Parathyroid adenoma (tissue), 2 donors: Measurements from ENCODE around the gene C10orf90.

Source experiments
- H2AFZ ChIP-seq: fragments of 300-600 bp; sonication (generic); one replicate; pipeline ENCODE4 v1.7.0; 2017; ENCODE audit warnings: antibody characterized with exemption, mild to moderate bottlenecking
- H3K27ac ChIP-seq: fragments of 300-600 bp; sonication (generic); one replicate; pipeline ENCODE4 v1.7.0; 2017
- H3K27me3 ChIP-seq: fragments of 300-600 bp; sonication (generic); one replicate; pipeline ENCODE4 v1.7.0; 2017; ENCODE audit warnings: low read length; ENCODE audit not compliant: control insufficient read depth, insufficient read depth
- H3K36me3 ChIP-seq: fragments of 300-600 bp; sonication (generic); one replicate; pipeline ENCODE4 v1.7.0; 2017; ENCODE audit warnings: low read length; ENCODE audit not compliant: control insufficient read depth, insufficient read depth
- H3K4me1 ChIP-seq: fragments of 300-600 bp; sonication (generic); one replicate; pipeline ENCODE4 v1.7.0; 2017; ENCODE audit warnings: control low read depth
- H3K4me2 ChIP-seq: fragments of 300-600 bp; sonication (generic); one replicate; pipeline ENCODE4 v1.7.0; 2017; ENCODE audit warnings: low read length
- H3K4me3 ChIP-seq: fragments of 300-600 bp; sonication (generic); one replicate; pipeline ENCODE4 v1.7.0; 2017; ENCODE audit warnings: low read depth, low read length
- H3K79me2 ChIP-seq: fragments of 300-600 bp; sonication (generic); one replicate; pipeline ENCODE4 v1.7.0; 2017; ENCODE audit warnings: control low read depth
- H3K9ac ChIP-seq: fragments of 300-600 bp; sonication (generic); one replicate; pipeline ENCODE4 v1.7.0; 2017; ENCODE audit warnings: mild to moderate bottlenecking
- H3K9me3 ChIP-seq: fragments of 300-600 bp; sonication (generic); one replicate; pipeline ENCODE4 v1.7.0; 2017; ENCODE audit warnings: low read length; ENCODE audit not compliant: control insufficient read depth
- CTCF ChIP-seq: fragments of 300-600 bp; sonication (generic); IDR thresholded peaks from one replicate; pipeline ENCODE4 v1.7.0; 2017; ENCODE audit warnings: antibody characterized with exemption, mild to moderate bottlenecking
- donor health status: primary hyperparathyroidism.

Gene C10orf90

GRCh38 chr10:126397640-126398382, 272.7 kb downstream of the C10orf90 start:
- no peaks in the 10 kb centered on the region for H3K36me3 ChIP-seq
- TF ChIP-seq CTCF: no peak
- no peak overlapping the region for H3K9ac ChIP-seq
- H3K4me1 ChIP-seq: no peaks in the 10 kb centered on the region
- no peaks in the 10 kb centered on the region for H3K9me3 ChIP-seq
- H3K27ac ChIP-seq: no peak overlapping the region
- H3K4me2 ChIP-seq: no peak overlapping the region
- H3K27me3 ChIP-seq: no peaks in the 10 kb centered on the region
- no peak overlapping the region for H3K4me3 ChIP-seq
- no peaks in the 10 kb centered on the region for H3K79me2 ChIP-seq
- no peak overlapping the region for H2AFZ ChIP-seq

GRCh38 chr10:126397156-126397555, 273.3 kb downstream of the C10orf90 start:
- H3K4me2 ChIP-seq: no peak overlapping the region
- H3K79me2 ChIP-seq: no peaks in the 10 kb centered on the region
- no peaks in the 10 kb centered on the region for H3K36me3 ChIP-seq
- H3K9ac ChIP-seq: no peak overlapping the region
- no peaks in the 10 kb centered on the region for H3K27me3 ChIP-seq
- H3K4me3 ChIP-seq: no peak overlapping the region
- H3K9me3 ChIP-seq: no peaks in the 10 kb centered on the region
- H2AFZ ChIP-seq: no peak overlapping the region
- H3K27ac ChIP-seq: no peak overlapping the region
- TF ChIP-seq CTCF: no peak
- no peaks in the 10 kb centered on the region for H3K4me1 ChIP-seq

GRCh38 chr10:126394948-126395347, 275.5 kb downstream of the C10orf90 start:
- Histone ChIP-seq H3K79me2 (no peaks in the 10 kb centered on the region), H3K4me2 (no peak overlapping the region), H3K4me1 (no peaks in the 10 kb centered on the region), H3K4me3 (no peak overlapping the region), H2AFZ (no peak overlapping the region), H3K27me3 (no peaks in the 10 kb centered on the region), H3K36me3 (no peaks in the 10 kb centered on the region), H3K9me3 (no peaks in the 10 kb centered on the region), H3K27ac (no peak overlapping the region), H3K9ac (no peak overlapping the region)
- no peak for TF ChIP-seq CTCF

- H3K79me2 ChIP-seq: no peaks in the 10 kb centered on the region
- TF ChIP-seq CTCF: no peak
- no peaks in the 10 kb centered on the region for H3K27me3 ChIP-seq
- H3K4me3 ChIP-seq: no peak overlapping the region
- H3K9ac ChIP-seq: no peak overlapping the region
- no peak overlapping the region for H2AFZ ChIP-seq
- no peak overlapping the region for H3K27ac ChIP-seq
- no peak overlapping the region for H3K4me2 ChIP-seq
- no peaks in the 10 kb centered on the region for H3K9me3 ChIP-seq
- H3K4me1 ChIP-seq: no peaks in the 10 kb centered on the region
- no peaks in the 10 kb centered on the region for H3K36me3 ChIP-seq
Observed at GRCh38 chr10:126393076-126393475, 277.4 kb downstream of the C10orf90 start.

- H3K27me3 ChIP-seq: no peaks in the 10 kb centered on the region
- H2AFZ ChIP-seq: no peak overlapping the region
- no peak overlapping the region for H3K9ac ChIP-seq
- no peaks in the 10 kb centered on the region for H3K36me3 ChIP-seq
- no peaks in the 10 kb centered on the region for H3K79me2 ChIP-seq
- TF ChIP-seq CTCF: no peak
- no peak overlapping the region for H3K27ac ChIP-seq
- H3K4me3 ChIP-seq: no peak overlapping the region
- no peak overlapping the region for H3K4me2 ChIP-seq
- no peaks in the 10 kb centered on the region for H3K4me1 ChIP-seq
- H3K9me3 ChIP-seq: no peaks in the 10 kb centered on the region
Observed at GRCh38 chr10:126392469-126392868, 278.0 kb downstream of the C10orf90 start.
